ENCODE data around the gene RSRC1.
A peak's percentile ranks its signal among the peaks of the same experiment; 100 is the strongest.

Gene RSRC1

DNA sequence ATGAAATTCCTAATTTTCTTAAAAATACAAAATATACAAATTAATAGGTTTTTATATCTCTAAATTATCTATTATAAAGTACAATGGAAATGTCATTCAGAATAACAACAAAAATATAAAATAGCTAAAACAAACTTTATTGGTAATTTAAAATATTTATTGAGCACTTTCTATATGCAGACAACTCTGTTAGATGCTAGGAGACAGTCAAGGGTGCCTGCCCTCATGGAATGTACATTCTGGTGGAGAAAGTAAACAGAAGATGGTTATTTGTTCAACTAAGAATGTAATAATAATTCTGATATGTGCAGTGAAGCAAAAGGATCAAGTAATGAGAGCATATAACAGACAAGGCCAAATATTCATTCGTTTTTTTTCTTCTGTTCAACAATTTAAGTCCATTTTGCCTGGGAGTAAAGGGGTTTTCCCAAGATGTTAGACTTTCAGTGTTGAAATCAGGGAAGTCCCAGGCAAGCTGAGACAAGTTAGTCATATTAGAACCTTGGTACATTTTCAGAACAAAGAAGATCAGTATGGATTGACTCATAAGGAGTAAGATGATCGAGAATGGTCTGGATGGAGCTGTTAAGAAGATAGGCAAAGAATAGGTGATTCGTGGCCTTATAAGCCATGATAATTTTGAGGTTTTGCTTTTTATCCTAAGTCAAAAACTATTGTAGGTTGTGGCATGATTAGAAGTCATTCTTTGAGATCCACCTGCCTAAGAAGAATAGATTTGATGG, 310.9 kb downstream of the RSRC1 start:
- DNase-seq: no peak
- in situ Hi-C loops (cut with MboI; ENCODE audit: low pct_unique_long_range_greater_than_20kb, low sequenced_read_pairs): no loop called here

DNA sequence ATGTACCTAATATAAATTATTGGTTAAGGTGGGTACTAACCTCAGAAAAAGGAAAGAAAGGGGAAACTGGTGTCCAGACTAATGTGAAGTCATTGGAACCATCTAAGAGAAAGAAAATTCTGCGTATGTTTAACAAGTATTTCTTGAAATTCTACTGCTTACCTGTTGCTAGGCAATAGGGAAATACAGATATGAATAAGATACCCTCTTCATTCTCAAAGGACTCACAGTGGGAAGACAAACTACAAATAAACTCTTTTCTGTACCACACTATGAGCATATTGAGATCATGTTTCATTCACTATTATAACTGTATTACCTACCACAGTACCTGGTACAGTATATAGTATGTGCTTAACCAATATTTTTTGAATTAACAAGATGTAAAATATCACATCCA, 320.6 kb downstream of the RSRC1 start:
- in situ Hi-C loops (cut with MboI; ENCODE audit: low pct_unique_long_range_greater_than_20kb, low sequenced_read_pairs): no loop called here
- no peak for DNase-seq

DNA sequence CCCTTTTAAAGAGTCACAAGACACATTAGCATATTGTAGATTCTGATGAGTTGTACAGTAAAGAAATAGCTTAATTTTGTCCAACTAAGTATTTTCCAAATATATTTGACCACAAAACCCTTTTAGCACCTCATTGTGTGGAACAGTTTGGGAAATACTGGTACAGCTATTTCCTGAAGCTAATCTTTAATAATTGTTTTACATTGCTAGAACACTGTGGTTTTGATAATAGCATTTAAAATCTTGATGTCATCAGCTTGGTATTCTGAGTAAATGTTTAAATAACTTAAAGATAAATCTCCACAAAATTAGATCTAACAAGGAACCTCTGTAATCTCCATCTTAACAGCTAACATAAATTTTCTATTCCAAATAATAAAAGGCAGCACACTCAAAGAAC, 321.1 kb downstream of the RSRC1 start:
- DNase-seq: no peak
- in situ Hi-C loops (cut with MboI; ENCODE audit: low pct_unique_long_range_greater_than_20kb, low sequenced_read_pairs): no loop called here

DNA sequence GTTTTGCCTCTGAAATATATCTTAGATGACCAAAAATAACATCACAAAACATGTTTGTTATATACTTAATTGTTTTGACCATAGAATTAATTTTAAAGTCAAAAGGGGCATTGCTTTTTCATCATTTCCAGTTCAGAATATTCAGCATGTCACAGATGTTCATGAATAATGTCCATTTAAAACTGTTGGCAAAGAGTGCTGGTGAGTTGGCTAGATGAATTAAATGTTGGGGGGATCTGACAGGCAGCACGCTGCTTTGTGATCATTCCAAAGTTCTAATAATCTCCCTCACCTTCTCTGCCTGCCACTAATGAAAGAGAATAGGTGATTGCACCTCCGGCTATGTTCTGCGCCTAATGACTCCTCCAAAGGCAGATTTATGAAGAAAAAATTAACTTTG, 321.9 kb downstream of the RSRC1 start:
- no peak for DNase-seq
- in situ Hi-C loops (cut with MboI; ENCODE audit: low pct_unique_long_range_greater_than_20kb, low sequenced_read_pairs): no loop called here

DNA sequence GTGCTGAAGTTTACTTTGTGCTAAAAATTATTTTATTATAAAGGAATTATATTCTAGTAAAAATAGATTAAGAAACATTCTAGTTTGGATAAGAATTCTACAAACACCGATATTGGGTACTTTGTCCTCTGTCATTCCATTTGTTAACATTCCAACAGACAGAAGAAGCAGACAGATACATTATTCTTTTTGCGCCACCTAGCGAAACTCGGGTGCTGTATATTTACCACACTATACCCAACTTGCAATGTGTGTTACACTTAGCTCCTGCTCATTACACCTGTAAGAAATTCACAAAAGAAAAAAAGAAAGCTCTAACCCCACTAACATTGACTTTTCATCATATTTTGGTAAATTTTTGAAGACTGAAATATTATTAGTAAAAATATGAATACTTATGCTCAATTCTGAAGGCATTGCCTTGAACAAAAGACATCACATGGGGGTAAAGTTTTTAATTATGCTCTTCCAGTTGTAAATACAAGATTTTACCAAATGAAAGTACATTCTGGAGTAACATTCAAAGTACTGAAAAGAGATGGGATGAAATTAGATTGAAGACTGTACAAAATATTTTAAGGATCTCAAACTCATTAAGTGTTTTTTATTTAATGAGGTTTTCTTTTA, 324.6 kb downstream of the RSRC1 start:
- DNase-seq: peak; percentile 82
- in situ Hi-C loops (cut with MboI; ENCODE audit: low pct_unique_long_range_greater_than_20kb, low sequenced_read_pairs): no loop called here

DNA sequence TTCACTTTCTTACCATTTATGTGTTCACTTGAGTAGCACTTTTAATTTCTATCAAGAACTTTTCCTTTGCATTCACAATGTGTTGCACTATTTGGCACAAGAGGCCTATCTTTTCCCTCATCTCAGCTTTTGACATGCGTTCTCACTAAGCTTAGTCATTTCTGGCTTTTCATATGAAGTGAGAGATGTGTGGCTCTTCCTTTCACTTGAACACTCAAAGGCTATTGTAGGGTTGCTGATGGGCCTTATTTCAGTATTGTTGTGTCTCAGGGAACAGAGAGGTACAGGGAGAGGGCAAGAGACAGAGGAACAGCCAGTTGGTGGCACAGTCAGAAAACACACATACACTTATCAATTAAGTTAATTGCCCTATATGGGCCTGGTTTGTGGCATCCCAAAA, 333.7 kb downstream of the RSRC1 start:
- DNase-seq: no peak
- in situ Hi-C loops (cut with MboI; ENCODE audit: low pct_unique_long_range_greater_than_20kb, low sequenced_read_pairs): no loop called here

DNA sequence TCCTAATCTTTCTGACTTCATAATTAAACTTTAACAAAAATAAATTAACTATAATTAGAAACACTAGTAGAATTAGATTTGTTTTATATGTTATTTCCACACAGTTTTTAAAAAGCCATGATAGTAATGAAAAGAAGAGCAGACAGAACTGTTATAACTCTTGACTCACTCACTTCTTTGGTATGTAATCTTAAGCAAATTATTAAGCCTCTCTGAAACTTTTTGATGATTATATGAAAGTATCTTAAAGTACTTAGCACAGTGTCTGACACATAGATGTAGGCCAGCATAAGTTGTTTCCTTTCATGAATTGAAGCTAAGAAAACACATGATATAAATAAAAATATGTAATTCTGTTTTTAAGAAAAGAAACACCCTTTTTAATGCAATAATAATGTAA, 337.5 kb downstream of the RSRC1 start:
- in situ Hi-C loops (cut with MboI; ENCODE audit: low pct_unique_long_range_greater_than_20kb, low sequenced_read_pairs): no loop called here
- DNase-seq: no peak

DNA sequence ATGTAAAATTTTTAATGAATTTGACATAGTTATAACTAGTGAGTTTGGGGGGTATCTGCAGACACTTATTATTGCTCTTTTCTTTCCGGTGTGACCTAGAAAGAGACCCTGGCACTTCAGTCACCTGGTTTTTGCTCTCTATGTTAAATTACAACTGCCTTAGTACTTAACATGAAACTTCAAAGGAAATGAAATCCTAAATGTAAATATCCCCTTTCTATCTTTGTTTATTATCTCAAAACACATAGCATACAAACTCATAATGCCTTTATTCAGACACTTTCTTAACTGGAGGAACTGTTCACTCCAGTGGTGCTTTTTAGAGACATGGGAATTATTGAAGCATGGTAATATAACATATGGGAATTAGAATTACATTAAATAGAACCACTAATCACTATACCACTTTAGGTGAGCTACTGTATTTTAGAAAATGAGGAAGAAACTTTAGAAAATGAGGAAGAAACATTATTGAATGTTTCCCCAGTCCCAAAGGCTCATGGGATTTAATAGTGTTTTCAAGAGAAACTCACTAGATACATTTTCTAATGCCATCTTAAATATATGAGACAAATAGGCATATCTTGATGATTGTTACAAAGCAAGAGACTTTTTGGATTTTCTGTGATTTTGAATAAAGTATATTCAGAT, 341.6 kb downstream of the RSRC1 start:
- in situ Hi-C loops (cut with MboI; ENCODE audit: low pct_unique_long_range_greater_than_20kb, low sequenced_read_pairs): no loop called here
- DNase-seq: peak; percentile 62

DNA sequence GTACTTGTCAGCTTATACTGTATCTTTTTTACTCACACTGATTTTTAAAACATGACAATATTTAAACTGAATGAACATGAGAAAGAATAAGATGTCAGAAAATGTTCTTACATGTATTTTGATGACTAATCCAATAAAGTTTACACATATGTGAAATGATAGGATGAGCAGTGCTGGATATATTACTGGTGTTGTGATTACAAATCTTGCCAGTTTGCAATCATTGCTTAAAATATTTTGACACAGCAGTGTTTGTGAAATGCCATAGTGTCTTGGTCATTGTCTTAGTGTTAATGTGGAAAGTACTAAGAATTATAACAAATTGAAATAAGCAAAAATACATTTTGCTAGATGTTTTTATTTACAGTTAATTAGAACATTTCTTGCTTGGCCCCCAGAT, 342.4 kb downstream of the RSRC1 start:
- DNase-seq: no peak
- in situ Hi-C loops (cut with MboI; ENCODE audit: low pct_unique_long_range_greater_than_20kb, low sequenced_read_pairs): no loop called here

DNA sequence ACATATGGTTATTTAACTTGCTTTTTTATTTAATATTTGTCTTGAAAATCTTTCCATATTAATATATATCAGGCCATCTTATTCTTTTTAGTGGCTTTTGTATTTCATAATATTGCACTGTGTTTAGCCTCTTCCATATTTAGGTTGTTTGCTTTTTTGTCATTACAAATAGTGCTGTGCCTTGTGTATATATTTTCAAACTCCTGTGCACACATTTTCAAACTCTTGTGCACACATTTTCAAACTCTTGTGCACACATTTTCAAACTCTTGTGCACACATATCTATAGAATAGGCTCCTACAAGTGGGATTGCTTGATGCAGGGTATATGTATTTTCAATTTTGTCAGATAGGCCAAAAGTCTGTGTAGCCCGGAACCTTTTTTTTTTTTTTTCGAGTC, 343.1 kb downstream of the RSRC1 start:
- DNase-seq: no peak
- in situ Hi-C loops (cut with MboI; ENCODE audit: low pct_unique_long_range_greater_than_20kb, low sequenced_read_pairs): no loop called here

DNA sequence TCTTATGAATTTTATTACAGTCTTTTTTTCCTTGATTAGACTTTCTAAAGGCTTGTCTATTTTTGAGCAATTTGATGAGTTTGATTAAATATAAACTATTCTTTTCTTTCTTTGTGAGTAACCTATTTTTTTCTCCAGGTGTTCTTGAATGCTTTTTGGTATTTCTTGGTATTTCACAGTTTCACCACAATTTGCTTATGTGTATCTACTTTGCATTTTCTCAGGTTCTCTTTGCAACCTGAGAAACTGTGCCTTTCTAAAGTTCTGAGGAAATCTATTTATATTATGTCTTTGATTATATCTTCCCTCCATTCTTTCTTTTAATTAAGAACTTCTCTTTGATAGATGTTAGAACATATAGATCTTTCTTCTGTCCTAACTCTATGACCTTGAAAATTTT, 344.0 kb downstream of the RSRC1 start:
- in situ Hi-C loops (cut with MboI; ENCODE audit: low pct_unique_long_range_greater_than_20kb, low sequenced_read_pairs): no loop called here

DNA sequence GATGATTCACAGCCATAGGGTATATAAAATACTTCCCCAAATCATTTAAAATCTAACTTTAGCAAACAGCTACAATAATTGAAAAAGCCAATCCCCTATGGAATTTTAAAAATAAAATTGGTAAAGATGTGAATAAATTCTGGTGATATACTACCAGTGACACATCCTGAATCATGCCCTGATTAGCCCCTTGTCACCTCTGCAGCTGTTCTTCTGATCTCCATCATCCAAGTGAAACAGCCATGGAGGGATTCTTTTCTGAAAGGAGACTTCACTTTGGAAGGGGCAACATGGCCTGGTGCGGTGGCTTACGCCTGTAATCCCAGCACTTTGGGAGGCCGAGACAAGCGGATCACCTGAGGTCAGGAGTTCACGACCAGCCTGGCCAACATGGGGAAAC, 345.5 kb downstream of the RSRC1 start:
- in situ Hi-C loops (cut with MboI; ENCODE audit: low pct_unique_long_range_greater_than_20kb, low sequenced_read_pairs): no loop called here
- no peak for DNase-seq

More for the DNA sequence above, 344.0 kb downstream of the RSRC1 start:
- DNase-seq: no peak

DNA sequence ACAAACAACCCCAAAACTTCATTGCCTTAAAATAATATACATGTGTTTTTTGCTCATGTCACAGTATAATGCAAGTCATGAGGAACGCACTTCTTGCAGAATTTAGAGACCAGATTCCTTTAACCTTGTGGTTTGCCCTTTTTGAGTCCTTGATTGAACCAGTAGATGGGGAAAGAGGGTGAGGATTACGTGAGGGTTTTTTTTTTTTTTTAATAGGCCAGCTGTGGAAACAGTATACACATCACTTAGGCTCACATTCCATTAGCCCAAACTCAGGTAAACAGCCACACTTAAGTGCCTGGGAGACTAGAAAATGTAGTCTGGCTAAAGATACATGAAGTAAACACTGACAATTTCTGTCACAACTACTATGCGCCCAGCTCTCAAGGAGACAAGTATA, 346.2 kb downstream of the RSRC1 start:
- in situ Hi-C loops (cut with MboI; ENCODE audit: low pct_unique_long_range_greater_than_20kb, low sequenced_read_pairs): no loop called here
- no peak for DNase-seq

DNA sequence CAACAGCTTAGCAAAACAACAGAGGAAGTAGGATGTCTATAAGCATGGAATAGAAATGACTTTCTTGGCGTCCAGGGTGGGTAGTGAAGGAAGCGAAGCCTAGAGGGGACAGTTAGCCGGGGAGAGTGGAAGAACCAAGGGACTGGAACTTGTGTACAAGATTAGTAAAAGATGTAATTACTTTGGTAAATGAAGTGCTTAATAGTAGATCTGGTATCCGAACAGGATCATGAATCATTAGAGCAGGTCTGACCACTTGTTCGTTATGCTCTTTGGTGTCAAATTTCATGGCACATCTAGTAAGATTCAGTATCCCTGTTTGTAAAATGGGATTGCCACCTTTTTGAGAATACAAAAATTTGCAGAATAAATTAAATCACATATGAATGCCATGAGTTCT, 348.6 kb downstream of the RSRC1 start:
- no peak for DNase-seq
- in situ Hi-C loops (cut with MboI; ENCODE audit: low pct_unique_long_range_greater_than_20kb, low sequenced_read_pairs): no loop called here

DNA sequence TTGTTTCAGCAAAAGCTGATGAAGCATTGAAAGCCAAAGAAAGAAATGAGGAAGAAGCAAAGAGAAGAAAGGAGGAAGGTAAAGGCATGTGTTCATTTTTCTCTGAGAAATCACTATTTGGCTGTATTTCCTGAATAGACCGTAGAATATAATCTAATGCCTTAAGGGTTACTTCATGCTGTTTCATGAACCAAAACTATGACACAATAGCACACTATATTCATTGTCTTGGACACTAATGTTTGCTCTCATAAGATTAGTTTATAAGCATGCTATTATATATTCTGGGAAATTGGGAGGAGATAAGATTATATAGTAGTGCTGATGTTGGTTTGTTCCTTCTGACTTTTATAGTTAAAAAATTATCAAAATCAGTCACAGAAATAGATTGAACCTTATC, 351.0 kb downstream of the RSRC1 start:
- DNase-seq: peak; percentile 12
- in situ Hi-C loops (cut with MboI; ENCODE audit: low pct_unique_long_range_greater_than_20kb, low sequenced_read_pairs): no loop called here

DNA sequence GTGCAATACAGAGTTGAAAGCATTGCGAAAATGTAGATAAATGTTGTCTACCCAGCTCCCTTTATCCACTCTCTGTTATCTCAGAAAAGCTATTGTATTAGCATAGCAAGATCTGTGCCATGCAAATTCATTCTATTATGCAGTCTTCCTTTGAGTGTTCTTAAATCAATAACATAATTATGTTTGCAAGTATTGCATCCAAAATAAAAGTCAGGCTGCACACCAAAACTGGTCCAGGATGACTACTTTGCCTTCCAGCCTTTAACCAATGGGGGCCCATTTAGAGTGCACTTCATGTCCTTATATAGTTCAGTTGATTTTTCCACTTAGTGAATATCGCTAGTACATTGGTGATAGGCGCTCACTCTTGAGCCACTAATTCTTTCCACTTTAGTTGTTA, 353.7 kb downstream of the RSRC1 start:
- DNase-seq: no peak
- in situ Hi-C loops (cut with MboI; ENCODE audit: low pct_unique_long_range_greater_than_20kb, low sequenced_read_pairs): no loop called here

DNA sequence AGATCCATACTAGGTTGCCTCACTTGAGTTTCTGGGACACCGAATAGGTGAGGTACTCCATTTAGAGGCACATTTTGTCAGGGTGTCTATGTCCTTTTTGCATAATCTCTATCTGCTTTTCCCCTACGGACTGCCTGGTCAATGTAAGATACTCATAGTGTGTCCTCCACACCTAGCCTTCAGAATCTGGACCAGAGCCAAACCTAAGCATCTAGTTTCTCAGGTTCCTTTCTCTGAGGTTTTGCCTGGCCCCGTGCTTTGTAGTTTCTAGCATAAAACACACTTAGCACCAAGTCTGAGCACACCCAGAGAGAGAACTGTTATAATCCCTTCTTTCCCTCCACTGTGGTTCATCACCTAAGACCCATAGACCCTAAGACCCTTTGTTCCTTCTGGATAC, 355.2 kb downstream of the RSRC1 start:
- in situ Hi-C loops (cut with MboI; ENCODE audit: low pct_unique_long_range_greater_than_20kb, low sequenced_read_pairs): no loop called here
- no peak for DNase-seq

DNA sequence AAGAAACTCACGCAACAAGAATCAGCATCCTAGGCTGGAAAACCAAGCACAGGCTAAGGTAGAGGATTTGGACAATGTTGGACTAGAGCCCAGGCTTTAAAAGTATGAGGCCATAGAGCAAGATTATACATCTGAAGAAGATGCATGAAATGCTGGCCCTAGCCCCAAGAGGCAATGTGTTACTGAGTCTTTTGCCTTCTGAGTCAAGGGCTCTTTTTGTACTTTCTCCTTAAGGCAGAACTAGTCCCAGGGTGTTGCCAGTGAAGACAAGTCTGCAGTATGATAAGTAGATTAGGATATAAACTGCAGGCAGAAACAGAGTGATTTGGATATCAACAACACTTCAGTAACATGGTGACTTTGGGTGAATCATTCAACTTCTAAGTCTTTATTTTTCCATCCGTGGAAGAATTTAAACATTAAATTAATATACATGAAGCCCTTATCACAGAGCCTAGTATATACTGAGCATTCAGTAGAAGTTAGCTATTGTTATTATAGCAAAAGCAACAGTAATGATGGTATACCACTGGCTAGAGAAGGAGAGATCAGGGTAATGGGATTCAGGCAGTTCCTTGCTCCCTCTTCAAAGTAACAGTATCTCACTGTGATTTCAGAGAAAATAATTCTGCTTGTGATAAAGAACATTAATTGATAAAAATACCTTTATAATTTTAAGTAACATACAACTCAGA, 361.2 kb downstream of the RSRC1 start:
- in situ Hi-C loops (cut with MboI; ENCODE audit: low pct_unique_long_range_greater_than_20kb, low sequenced_read_pairs): no loop called here
- DNase-seq: no peak

DNA sequence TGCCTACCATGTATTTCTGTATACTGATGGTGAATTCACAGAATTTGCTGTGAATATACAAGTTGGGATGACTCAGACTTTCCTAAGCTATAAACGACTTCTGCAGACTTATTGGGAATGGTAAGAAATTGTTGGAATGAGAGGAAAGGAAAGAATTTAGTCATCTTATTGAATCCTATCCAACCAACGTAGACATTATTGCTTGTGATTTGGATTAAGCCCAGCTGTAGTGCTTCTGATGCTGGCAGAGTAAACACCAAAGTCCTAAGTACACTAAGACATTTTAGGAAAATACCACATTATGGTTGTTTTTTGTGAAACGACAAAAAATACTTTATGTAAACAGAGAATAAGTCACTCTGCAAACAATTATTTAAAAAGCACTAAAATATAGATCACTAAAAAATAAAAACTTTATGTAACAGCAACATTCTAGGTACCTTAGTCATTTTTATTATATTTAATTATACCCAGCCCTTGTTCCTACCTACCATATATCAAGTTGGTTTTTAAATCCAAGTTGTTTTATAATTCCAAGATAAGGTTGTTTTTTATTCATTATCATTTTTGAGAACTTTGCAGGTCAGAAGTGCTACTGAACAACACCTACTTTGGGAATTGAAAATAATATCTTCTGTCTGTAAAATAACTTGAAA, 361.9 kb downstream of the RSRC1 start:
- in situ Hi-C loops (cut with MboI; ENCODE audit: low pct_unique_long_range_greater_than_20kb, low sequenced_read_pairs): no loop called here
- no peak for DNase-seq

DNA sequence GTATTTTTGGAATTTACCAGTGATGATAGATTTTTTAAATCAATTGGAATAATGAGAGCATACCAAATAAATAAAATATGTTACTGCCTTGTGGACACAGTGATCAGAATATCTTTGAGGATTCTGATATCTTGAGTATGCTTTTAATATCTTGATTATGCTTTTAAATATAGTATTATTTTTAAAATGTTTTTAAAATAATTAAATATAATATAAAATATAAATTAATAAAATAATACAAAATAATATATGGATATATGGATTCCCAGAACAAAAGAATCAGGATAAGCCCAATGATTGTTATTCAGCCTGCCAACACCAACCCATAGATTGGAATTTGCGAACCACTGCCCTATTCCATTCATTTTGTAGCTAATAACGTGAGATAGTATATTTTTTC, 369.2 kb downstream of the RSRC1 start:
- no peak for DNase-seq
- in situ Hi-C loops (cut with MboI; ENCODE audit: low pct_unique_long_range_greater_than_20kb, low sequenced_read_pairs): no loop called here
